GM19455 (cell line): ENCODE data around the gene CIT.

Experiments
- ATAC-seq: cut with Tn5 transposase; IDR thresholded peaks from one replicate; pipeline ENCODE4 v1.9.1; 2021; ENCODE audit not compliant: unreplicated experiment

CIT gene

GRCh38 chr12:119809023-119809422 lies 68.1 kb downstream of the CIT start:
- no peak for ATAC-seq

DNA sequence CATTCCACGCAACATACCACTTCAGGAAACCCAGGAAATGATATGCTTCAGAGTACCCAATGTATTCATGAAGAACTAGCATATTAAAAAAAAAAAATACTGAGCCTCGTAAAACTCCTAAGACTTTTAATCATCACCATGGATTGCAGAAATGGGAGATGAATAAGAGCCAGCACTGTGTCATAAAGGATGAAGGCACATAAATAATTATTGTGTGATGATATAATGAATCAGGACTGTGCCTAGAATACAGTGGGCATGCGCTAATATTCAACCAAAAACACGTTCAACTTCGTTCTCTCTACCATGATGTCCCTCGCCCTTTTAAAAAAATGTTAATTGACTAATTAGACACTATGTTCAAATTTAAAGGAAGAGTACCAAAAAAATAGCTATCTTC lies 68.7 kb downstream of the CIT start:
- no peak for ATAC-seq

GRCh38 chr12:119807380-119807779 lies 69.7 kb downstream of the CIT start:
- no peak for ATAC-seq

GRCh38 chr12:119804011-119804641 lies 73.0 kb downstream of the CIT start:
- ATAC-seq, result no peak

- ATAC-seq, result no peak
These were observed 73.7 kb downstream of the CIT start for GRCh38 chr12:119803381-119803791.

DNA sequence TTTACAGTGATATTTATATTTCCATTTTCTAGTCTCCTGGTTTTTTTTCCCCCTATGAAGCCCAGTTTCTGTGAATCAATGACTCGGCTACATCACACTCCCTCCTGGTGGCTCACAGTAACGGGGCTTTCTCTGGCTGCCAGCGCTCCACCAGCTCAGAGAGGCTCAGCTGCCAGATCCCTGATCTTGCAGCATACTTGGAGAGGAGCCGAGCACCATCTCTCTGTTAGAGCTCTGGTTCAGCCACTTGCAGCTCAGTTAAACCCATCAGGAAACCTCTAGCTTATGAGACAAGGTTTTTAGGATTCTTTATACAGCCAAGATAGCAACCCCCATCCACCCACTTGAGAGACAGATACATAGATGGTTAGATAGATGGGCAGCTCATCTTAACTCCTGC lies 74.6 kb downstream of the CIT start:
- no peak for ATAC-seq

GRCh38 chr12:119797090-119797489 lies 80.0 kb downstream of the CIT start:
- no peak for ATAC-seq

DNA sequence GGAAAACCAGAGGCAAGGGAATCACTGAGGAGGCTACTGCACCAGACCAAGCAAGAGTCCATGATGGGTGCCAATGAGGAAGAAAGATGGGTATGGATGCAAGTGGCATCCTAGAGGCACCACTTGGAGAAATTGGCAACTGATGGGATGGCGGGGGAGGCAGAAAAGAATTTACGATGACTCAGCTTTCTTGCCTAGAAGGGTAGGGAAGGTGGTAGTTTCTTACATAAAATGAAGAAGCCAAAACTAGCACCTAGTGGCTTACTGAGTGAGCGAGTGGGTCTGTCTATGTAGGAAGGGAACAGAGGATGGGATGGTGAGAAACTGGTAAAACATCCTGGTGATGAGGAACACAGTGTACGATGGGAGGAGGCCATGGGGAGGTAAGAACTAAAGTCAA lies 80.8 kb downstream of the CIT start:
- ATAC-seq, result no peak

DNA sequence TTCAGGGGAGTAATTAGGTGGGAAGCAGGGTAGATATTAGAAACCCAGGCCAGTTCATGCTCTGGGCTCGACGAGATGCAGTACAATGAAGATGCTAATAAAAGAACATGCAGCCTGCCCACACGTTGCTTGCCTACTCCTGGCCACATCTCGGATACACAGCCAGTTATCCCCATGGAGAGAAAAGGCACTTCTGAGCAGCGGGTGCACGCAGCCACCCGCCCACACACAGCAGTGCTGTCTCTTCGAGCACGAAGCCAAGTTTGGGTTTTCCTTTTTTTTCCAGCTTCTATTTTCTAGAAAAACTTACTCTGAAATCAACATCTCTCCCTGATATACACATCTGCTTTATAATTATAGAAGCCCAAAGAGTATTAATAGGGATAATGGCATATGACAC lies 85.7 kb downstream of the CIT start:
- ATAC-seq, result no peak

GRCh38 chr12:119788786-119789185 lies 88.3 kb downstream of the CIT start:
- ATAC-seq, result no peak

- no peak for ATAC-seq
These were observed 90.6 kb downstream of the CIT start for GRCh38 chr12:119786539-119786938.

- no peak for ATAC-seq
These were observed 92.4 kb downstream of the CIT start for GRCh38 chr12:119784673-119785072.

DNA sequence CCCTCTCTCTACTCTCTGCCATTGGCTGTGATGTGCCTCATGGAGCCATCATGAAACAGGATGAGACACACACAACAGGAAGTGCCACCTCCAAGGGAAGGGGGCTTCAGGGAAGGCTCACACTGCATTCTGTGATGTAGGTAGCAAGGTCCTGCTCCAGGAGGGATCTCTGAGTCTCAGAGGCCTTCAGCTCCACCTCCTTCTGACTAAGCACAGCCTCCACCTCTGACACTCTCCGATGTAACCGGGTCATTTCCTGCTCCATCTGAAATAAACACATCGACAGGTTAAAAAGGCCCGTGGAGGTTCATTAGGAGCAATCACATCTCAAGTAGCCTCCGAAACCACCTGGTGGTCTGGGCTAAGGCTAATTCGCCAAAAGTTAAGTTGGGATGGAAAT lies 93.3 kb downstream of the CIT start:
- ATAC-seq, result no peak

- peak; percentile 82 for ATAC-seq
These were observed 95.3 kb downstream of the CIT start for GRCh38 chr12:119781804-119782203.

GRCh38 chr12:119780786-119781434 lies 96.2 kb downstream of the CIT start:
- ATAC-seq, result no peak

GRCh38 chr12:119775246-119775895 lies 101.7 kb downstream of the CIT start:
- ATAC-seq, result no peak

- ATAC-seq, result no peak
These were observed 104.7 kb downstream of the CIT start for GRCh38 chr12:119772431-119772830.

GRCh38 chr12:119770146-119770545 lies 107.0 kb downstream of the CIT start:
- ATAC-seq, result no peak

DNA sequence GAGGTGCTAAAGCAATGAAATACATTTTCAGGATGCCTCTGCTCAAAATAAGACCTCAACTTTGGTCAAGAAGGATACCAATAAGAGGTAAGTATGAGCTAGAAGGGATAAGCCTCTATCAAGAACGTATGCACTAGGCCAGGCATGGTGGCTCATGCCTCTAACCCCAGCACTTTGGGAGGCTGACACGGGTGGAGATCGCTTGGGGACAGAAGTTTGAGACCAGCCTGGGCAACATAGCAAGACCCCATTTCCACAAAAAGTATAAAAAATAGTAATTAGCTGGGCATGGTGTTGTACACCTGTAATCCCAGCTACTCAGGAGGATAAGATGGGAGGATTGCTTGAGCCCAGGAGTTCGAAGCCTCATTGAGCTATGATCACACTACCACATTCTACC lies 114.5 kb downstream of the CIT start:
- ATAC-seq, result no peak

- ATAC-seq, result no peak
These were observed 118.4 kb downstream of the CIT start for GRCh38 chr12:119758722-119759121.

GRCh38 chr12:119758234-119758633 lies 118.9 kb downstream of the CIT start:
- ATAC-seq, result no peak

GRCh38 chr12:119751961-119752360 lies 125.2 kb downstream of the CIT start:
- ATAC-seq, result no peak
